K562 (cell line): ENCODE results near the gene SOX18.

ENCODE experiments used
- BRF2 ChIP-seq: IDR thresholded peaks from 3 replicates; pipeline ENCODE4 v1.6.1; 2011; ENCODE audit warnings: borderline replicate concordance, mild to moderate bottlenecking; ENCODE audit not compliant: insufficient read length, insufficient read depth
- CBX5 ChIP-seq: IDR thresholded peaks from 2 replicates; pipeline ENCODE4 v1.6.1; 2014; ENCODE audit warnings: low read depth, borderline replicate concordance
- MLX ChIP-seq, 2 experiments: fragments of 450-650 bp in 1 of 2; sonication (generic) in 1 of 2; formaldehyde crosslinking; conservative IDR thresholded peaks; 2 replicates each; pipeline versions ENCODE4 v1.4.0 to v1.8.1; 2020 to 2022; ENCODE audit warnings: mild to moderate bottlenecking in 1 of 2, missing genetic modification reagents in 1 of 2
- POLR2A ChIP-seq: fragments of 450-650 bp; conservative IDR thresholded peaks from 2 replicates; pipeline ENCODE4 v1.6.1; 2016
- RFX5 ChIP-seq: IDR thresholded peaks from 2 replicates; pipeline ENCODE4 v1.6.1; 2011; ENCODE audit warnings: low read depth, mild to moderate bottlenecking, improper control_type of control experiment, low read length
- SAFB2 ChIP-seq: fragments of 200-400 bp; formaldehyde crosslinking; IDR thresholded peaks from 2 replicates; pipeline ENCODE4 v1.6.1; 2018; ENCODE audit warnings: borderline replicate concordance, low read length, low read depth, moderate library complexity; ENCODE audit not compliant: severe bottlenecking
- SREBF2 ChIP-seq: sonication (generic); formaldehyde crosslinking; IDR thresholded peaks from 2 replicates; pipeline ENCODE4 v1.4.0; 2020; ENCODE audit warnings: mild to moderate bottlenecking, missing genetic modification reagents
- ZBTB33 ChIP-seq: sonication (generic); formaldehyde crosslinking; IDR thresholded peaks from 2 replicates; pipeline ENCODE4 v1.8.1; 2023; ENCODE audit warnings: mild to moderate bottlenecking, missing genetic modification reagents
- ZC3H4 ChIP-seq: sonication (generic); formaldehyde crosslinking; IDR thresholded peaks from 2 replicates; pipeline ENCODE4 v1.9.0; 2021; ENCODE audit warnings: missing genetic modification reagents, borderline replicate concordance
- ZEB2 ChIP-seq: fragments of 450-650 bp; IDR thresholded peaks from 2 replicates; pipeline ENCODE4 v1.6.1; 2016

DNA sequence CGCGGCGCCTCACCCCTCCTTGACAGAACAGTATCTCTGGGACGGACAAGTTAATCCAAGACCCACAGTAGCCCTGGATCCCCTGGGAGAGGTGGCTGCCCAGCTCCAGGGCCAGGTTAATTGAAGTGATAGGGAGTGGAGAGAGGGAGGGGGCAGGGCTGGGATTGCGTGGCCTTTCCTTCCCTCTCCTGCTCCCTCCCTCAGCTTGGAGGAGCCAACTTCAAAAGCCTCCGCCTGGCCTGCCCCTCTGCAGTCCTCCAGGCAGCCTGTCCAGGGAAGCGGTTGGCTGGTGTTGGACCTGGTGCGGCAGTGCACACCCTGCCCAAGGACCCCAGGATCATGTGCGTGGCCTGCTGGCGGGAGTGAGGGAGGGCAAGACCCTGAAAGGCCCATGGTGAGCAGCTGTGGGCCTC lies 13.5 kb downstream of the SOX18 start, which contains the start of gene C20orf204:
- TF ChIP-seq ZEB2 (no peak), SREBF2 (CRISPR knock-in tag) (no peak), POLR2A (no peak), ZBTB33 (CRISPR knock-in tag) (no peak), BRF2 (no peak), CBX5 (no peak), RFX5 (no peak), MLX (CRISPR knock-in tag; conservative IDR thresholded peaks at IDR 0.05) (no peak), SAFB2 (no peak), ZC3H4 (CRISPR knock-in tag) (no peak)
